Chondrocyte (in vitro differentiated cells): ENCODE results near the gene CCDC92B. TPM values are rescaled to one million over a fixed set of nuclear protein-coding genes. Genes with fewer than 3 reads are reported as not detected.
A peak's percentile ranks its signal among the peaks of the same experiment; 100 is the strongest.

ENCODE experiments used
- DNase-seq: peaks from one replicate; pipeline ENCODE4 v3.0.0; 2021; ENCODE audit warnings: mixed read lengths, low spot score
- H3K27ac Mint-ChIP-seq: one replicate; pipeline ENCODE4 v1.8.0; 2021; ENCODE audit warnings: mild to moderate bottlenecking, moderate library complexity, mixed read lengths; ENCODE audit not compliant: unreplicated experiment
- H3K27me3 Mint-ChIP-seq: 2 replicates; pipeline ENCODE4 v1.8.0; 2021; ENCODE audit warnings: low read depth, mixed read lengths
- H3K36me3 Mint-ChIP-seq: 2 replicates; pipeline ENCODE4 v1.8.0; 2021; ENCODE audit warnings: low read depth, mixed read lengths
- H3K4me1 Mint-ChIP-seq: 2 replicates; pipeline ENCODE4 v1.8.0; 2021; ENCODE audit warnings: low read depth, mild to moderate bottlenecking, mixed read lengths
- H3K4me3 Mint-ChIP-seq: one replicate; pipeline ENCODE4 v1.8.0; 2021; ENCODE audit warnings: mild to moderate bottlenecking, moderate library complexity, mixed read lengths; ENCODE audit not compliant: unreplicated experiment
- H3K9me3 Mint-ChIP-seq: 2 replicates; pipeline ENCODE4 v1.8.0; 2021; ENCODE audit warnings: low read depth, mixed read lengths
- CTCF ChIP-seq: fragments of 200-600 bp; sonication (generic); IDR thresholded peaks from 2 replicates; pipeline ENCODE4 v1.5.0; 2021; ENCODE audit warnings: antibody characterized with exemption, mild to moderate bottlenecking, moderate library complexity
- total RNA-seq: library from RNA; stranded (reverse); gene quantifications from 3 replicates; pipeline ENCODE4 v1.2.1, GENCODE V29; 2021

CCDC92B gene
- total RNA-seq, 1 donor from 2014 or later = 0.07 TPM

GRCh38 chr17:2685696-2686095 is 63.8 kb downstream of the CCDC92B start:
- Mint-ChIP-seq H3K27ac (no peak overlapping the region), H3K9me3 (no peaks in the 10 kb centered on the region), H3K4me3 (no peak overlapping the region), H3K27me3 (no peaks in the 10 kb centered on the region), H3K36me3 (peaks cover 24% of the 10 kb centered on the region), H3K4me1 (peaks cover 34% of the 10 kb centered on the region)
- no peak for TF ChIP-seq CTCF
- DNase-seq = peak; percentile 79

DNA sequence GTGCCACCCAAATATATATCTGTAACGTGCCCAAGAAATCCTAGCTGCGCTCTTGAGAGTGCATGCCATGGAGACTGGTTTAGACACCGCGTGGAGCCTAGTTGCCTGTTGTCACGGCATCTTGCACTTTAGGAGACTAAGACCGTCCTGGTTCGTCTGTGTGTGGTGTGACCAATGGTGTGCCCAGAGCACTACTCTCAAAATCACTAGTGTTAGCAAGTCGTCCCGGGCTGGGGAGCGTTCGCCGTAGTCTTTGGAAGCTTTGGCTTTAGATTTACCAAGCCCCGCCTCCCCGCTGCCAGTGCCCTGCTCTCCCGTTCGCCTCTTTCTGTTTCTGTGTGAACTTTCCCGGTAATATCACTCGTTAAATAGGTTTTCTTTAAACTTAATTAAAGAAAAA is 64.9 kb downstream of the CCDC92B start:
- no peaks in the 10 kb centered on the region for H3K9me3 Mint-ChIP-seq
- H3K27me3 Mint-ChIP-seq = no peaks in the 10 kb centered on the region
- peak; percentile 64 for DNase-seq
- no peak overlapping the region for H3K27ac Mint-ChIP-seq
- peaks cover 34% of the 10 kb centered on the region for H3K4me1 Mint-ChIP-seq
- no peak for TF ChIP-seq CTCF
- H3K4me3 Mint-ChIP-seq = no peak overlapping the region
- peaks cover 32% of the 10 kb centered on the region for H3K36me3 Mint-ChIP-seq

- Mint-ChIP-seq H3K36me3 (peaks cover 37% of the 10 kb centered on the region), H3K27ac (peak overlapping the region; percentile 63), H3K9me3 (no peaks in the 10 kb centered on the region), H3K4me1 (peaks cover 30% of the 10 kb centered on the region), H3K27me3 (no peaks in the 10 kb centered on the region), H3K4me3 (no peak overlapping the region)
- no peak for TF ChIP-seq CTCF
- DNase-seq = no peak
Measured at GRCh38 chr17:2683912-2684311, 65.5 kb downstream of the CCDC92B start.

- no peak for DNase-seq
- H3K27me3 Mint-ChIP-seq = no peaks in the 10 kb centered on the region
- peaks cover 22% of the 10 kb centered on the region for H3K4me1 Mint-ChIP-seq
- peaks cover 38% of the 10 kb centered on the region for H3K36me3 Mint-ChIP-seq
- no peaks in the 10 kb centered on the region for H3K9me3 Mint-ChIP-seq
- no peak for TF ChIP-seq CTCF
- H3K4me3 Mint-ChIP-seq = no peak overlapping the region
- H3K27ac Mint-ChIP-seq = peak overlapping the region; percentile 3
Measured at GRCh38 chr17:2682176-2682938, 67.1 kb downstream of the CCDC92B start.

DNA sequence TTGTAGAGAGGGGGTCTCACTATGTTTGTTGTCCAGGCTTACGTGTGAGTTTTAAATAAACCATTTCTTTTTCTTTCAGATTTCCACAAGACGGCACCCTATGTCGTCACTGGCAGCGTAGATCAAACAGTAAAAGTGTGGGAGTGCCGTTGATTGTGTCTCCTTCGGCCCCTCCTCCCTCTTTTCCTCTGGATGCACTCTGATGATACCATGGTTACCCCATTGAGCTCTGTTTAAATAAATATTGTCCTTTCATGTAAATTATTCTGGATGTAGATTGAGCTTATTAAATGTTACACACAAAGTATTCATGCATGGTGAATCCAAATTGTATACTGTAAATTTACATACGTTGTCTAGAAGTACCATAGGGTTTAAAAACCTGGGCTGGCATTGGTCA is 67.8 kb downstream of the CCDC92B start:
- H3K9me3 Mint-ChIP-seq = no peaks in the 10 kb centered on the region

More for the DNA sequence above, 67.8 kb downstream of the CCDC92B start:
- TF ChIP-seq CTCF = no peak
- H3K4me1 Mint-ChIP-seq = peaks cover 22% of the 10 kb centered on the region
- H3K27ac Mint-ChIP-seq = peak overlapping the region; percentile 51
- DNase-seq = no peak
- H3K4me3 Mint-ChIP-seq = no peak overlapping the region
- H3K36me3 Mint-ChIP-seq = peaks cover 42% of the 10 kb centered on the region
- no peaks in the 10 kb centered on the region for H3K27me3 Mint-ChIP-seq
